ENCODE measurements around the gene KCP. TPM values are rescaled to one million over a fixed set of nuclear protein-coding genes. Genes with fewer than 3 reads are reported as not detected.

KCP gene
- total RNA-seq, 1 experiment from 2014 or later: 1.6 TPM

DNA sequence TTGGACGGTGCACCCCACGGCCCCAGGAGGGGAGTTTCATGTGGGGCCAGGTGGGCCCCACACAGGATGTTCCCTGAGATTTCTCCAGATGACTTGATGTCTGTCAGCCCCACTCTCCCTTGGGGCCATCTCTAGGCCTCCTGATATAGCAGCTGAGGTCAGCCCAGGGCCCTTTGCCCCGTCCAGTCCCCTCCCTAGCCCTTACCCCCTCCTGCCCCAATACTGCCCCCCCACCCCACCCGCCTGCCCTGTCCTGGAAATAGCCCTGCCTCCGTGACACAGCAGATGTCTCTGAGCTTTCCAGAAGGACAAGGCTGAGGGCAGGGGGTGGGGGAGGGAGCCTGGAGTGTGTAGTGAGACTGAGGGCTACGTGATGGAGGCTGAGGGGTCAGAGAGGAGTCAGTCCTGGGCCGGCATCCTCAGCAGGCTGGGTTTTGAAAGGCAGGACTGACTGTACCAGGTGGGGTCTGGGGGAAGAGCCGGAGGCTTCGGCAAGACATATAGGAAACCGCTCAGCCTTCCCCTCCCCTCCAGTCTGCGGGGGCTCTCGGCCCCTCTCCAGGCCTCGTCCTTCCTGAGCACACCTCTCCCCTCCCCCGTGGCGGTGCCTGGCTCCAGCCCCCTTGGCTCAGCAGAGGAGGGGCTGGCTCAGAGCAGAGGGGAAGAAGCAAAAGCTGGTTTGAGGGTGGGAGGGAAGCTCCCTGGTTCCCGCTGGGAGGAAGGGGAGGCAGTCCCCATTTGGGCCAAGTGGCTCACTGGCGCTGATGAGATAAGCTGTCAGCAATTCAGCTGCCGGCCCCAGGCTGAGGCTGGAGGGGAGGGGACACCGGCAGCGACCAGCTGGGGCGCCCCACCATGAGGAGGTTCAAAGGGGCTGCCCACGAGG, 78.3 kb downstream of the KCP start:
- POLR2A ChIA-PET: interaction anchor here (1.4 kb wide), 1 partner anchor 94 kb away, joined by 3 read pairs; no protein-coding TSS in a partner anchor

More for the DNA sequence above, 78.3 kb downstream of the KCP start:
- H3K9ac ChIP-seq (ENCODE audit: low read length): peak overlapping the region; percentile 68
- peak overlapping the region; percentile 92 for H3K4me2 ChIP-seq (ENCODE audit: low read length)
- no TSS peak for BruUV-seq (replicated peaks)
- H3K36me3 ChIP-seq (ENCODE audit: control insufficient read depth in 1 of 2, insufficient read depth in 2 of 2, low read length in 2 of 2): peaks cover 0 to 3% of the 10 kb centered on the region in 2 experiments; a peak in 1 of 4 replicates
- ATAC-seq (no peak), DNase-seq (ENCODE audit: low read depth, low spot score) (no peak)
- no peak overlapping the region; the same call in 1 of the 2 replicates for H3K27ac ChIP-seq (ENCODE audit: low read depth, low read length)
- peak overlapping the region; percentile 55 to 67 for H3K4me3 ChIP-seq (replicated peaks in 1 of 2; ENCODE audit: low read depth in 1 of 2, low read length in 2 of 2)
- CTCF ChIA-PET: interaction anchor here (1.2 to 1.9 kb wide), 2 partner anchors 10 kb away, joined by 9 to 11 read pairs; no protein-coding TSS in a partner anchor
- H3K9me3 ChIP-seq (ENCODE audit: control insufficient read depth in 1 of 2, insufficient read depth in 1 of 2, low read depth in 1 of 2, low read length in 2 of 2): no peaks in the 10 kb centered on the region
- TF ChIP-seq SIN3A (IDR thresholded peaks at IDR 0.05; ENCODE audit: low read depth): no peak
- TF ChIP-seq, protein P1, sequence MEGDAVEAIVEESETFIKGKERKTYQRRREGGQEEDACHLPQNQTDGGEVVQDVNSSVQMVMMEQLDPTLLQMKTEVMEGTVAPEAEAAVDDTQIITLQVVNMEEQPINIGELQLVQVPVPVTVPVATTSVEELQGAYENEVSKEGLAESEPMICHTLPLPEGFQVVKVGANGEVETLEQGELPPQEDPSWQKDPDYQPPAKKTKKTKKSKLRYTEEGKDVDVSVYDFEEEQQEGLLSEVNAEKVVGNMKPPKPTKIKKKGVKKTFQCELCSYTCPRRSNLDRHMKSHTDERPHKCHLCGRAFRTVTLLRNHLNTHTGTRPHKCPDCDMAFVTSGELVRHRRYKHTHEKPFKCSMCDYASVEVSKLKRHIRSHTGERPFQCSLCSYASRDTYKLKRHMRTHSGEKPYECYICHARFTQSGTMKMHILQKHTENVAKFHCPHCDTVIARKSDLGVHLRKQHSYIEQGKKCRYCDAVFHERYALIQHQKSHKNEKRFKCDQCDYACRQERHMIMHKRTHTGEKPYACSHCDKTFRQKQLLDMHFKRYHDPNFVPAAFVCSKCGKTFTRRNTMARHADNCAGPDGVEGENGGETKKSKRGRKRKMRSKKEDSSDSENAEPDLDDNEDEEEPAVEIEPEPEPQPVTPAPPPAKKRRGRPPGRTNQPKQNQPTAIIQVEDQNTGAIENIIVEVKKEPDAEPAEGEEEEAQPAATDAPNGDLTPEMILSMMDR (IDR thresholded peaks at IDR 0.05 in 2 of 3, conservative IDR thresholded peaks at IDR 0.05 in 1 of 3; ENCODE audit: borderline replicate concordance in 1 of 3, insufficient read depth in 1 of 3, low read depth in 2 of 3, low read length in 2 of 3): no peak
- TF ChIP-seq EGR1 (IDR thresholded peaks at IDR 0.05; ENCODE audit: low read depth): no peak
- TF ChIP-seq ELF1 (IDR thresholded peaks at IDR 0.05; ENCODE audit: borderline replicate concordance, low read depth): no peak
- no peak for TF ChIP-seq POLR2AphosphoS5 (IDR thresholded peaks at IDR 0.05; ENCODE audit: low read depth, low read length)
- H3K79me2 ChIP-seq (ENCODE audit: insufficient read depth, low read length): peaks cover 18% of the 10 kb centered on the region; the same call in 1 of the 2 replicates
- RAD21 ChIA-PET (ENCODE audit: low non-redundant PET in 1 of 2, low total read pairs in 2 of 2, uncharacterized antibody in 2 of 2, unreplicated experiment in 2 of 2): no interaction called here
- peaks cover 27 to 64% of the 10 kb centered on the region in 2 experiments for H3K4me1 ChIP-seq (ENCODE audit: control insufficient read depth in 1 of 2, insufficient read depth in 2 of 2, low read length in 2 of 2)
- H2AFZ ChIP-seq (ENCODE audit: low read depth, low read length, poor library complexity, severe bottlenecking): no peak overlapping the region
- no peaks in the 10 kb centered on the region for H3K27me3 ChIP-seq (ENCODE audit: insufficient read depth, low read length)
- H3K9me2 ChIP-seq (ENCODE audit: insufficient read depth): no peaks in the 10 kb centered on the region
- intact Hi-C loops (cut with micrococcal nuclease): no loop called here
- no peaks in the 10 kb centered on the region for H4K20me1 ChIP-seq (ENCODE audit: insufficient read depth)

Measured in HCT116 (cell line).